ENCODE measurements around the gene PTPRN2. TPM values are rescaled to one million over a fixed set of nuclear protein-coding genes. Genes with fewer than 3 reads are reported as not detected.

The PTPRN2 gene
- total RNA-seq, 1 experiment from 2014 or later, result 2.1 TPM

DNA sequence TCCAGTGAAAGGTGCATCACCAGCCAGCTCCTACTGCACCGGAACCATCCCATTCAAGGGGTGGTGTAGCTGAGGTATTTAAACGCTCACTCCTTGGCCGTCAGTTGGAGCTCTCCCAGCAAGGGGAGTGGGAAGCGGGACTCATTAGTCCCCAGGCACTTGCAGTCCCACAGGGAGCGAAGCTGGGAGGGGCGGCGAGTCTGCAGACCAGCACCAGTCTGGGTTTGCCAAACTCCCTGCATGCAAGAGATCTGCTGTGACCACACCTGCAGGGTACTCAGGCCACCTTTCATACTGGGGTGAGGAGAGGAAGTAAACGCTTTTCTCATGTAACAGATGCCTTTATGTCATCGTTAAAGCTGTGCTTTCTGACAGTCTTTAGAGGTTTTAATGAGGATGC is 187.9 kb downstream of the PTPRN2 start (continued):
- TF ChIP-seq, protein P1, sequence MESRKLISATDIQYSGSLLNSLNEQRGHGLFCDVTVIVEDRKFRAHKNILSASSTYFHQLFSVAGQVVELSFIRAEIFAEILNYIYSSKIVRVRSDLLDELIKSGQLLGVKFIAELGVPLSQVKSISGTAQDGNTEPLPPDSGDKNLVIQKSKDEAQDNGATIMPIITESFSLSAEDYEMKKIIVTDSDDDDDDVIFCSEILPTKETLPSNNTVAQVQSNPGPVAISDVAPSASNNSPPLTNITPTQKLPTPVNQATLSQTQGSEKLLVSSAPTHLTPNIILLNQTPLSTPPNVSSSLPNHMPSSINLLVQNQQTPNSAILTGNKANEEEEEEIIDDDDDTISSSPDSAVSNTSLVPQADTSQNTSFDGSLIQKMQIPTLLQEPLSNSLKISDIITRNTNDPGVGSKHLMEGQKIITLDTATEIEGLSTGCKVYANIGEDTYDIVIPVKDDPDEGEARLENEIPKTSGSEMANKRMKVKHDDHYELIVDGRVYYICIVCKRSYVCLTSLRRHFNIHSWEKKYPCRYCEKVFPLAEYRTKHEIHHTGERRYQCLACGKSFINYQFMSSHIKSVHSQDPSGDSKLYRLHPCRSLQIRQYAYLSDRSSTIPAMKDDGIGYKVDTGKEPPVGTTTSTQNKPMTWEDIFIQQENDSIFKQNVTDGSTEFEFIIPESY (IDR thresholded peaks at IDR 0.05; ENCODE audit: extremely low read depth, insufficient replicate concordance, low read length), result no peak

DNA sequence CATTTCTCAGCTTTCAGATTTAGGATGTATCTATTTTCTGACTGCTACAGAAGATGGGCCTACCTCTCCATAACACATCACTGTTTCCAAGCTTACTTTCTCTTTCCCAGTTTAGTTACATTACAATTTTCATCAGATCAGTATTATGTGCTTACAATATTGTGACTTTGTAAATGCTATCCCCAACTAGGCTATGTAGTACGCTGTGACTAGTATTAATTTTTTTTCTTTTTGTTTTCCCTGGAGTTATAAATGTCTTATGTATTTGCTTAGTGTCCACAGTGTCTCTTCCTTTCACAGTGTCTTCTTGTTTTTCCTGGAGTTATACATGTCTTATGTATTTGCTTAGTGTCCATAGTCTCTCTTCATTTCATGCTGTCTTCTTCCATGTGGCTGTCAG is 188.9 kb downstream of the PTPRN2 start:
- Histone ChIP-seq H3K9me2 (ENCODE audit: insufficient read depth) (no peaks in the 10 kb centered on the region), H4K20me1 (ENCODE audit: insufficient read depth) (no peaks in the 10 kb centered on the region), H3K4me1 (ENCODE audit: control insufficient read depth in 1 of 2, insufficient read depth in 2 of 2, low read length in 2 of 2) (no peaks in the 10 kb centered on the region), H3K79me2 (ENCODE audit: insufficient read depth, low read length) (no peaks in the 10 kb centered on the region), H3K4me3 (replicated peaks in 1 of 2; ENCODE audit: low read depth in 1 of 2, low read length in 2 of 2) (no peak overlapping the region), H3K4me2 (ENCODE audit: low read length) (no peak overlapping the region), H3K9me3 (ENCODE audit: control insufficient read depth in 1 of 2, insufficient read depth in 1 of 2, low read depth in 1 of 2, low read length in 2 of 2) (peaks cover 0 to 3% of the 10 kb centered on the region in 2 experiments; a peak in 1 of 4 replicates), H3K27me3 (ENCODE audit: insufficient read depth, low read length) (no peaks in the 10 kb centered on the region), H3K27ac (ENCODE audit: low read depth, low read length) (no peak overlapping the region), H3K9ac (ENCODE audit: low read length) (no peak overlapping the region), H2AFZ (ENCODE audit: low read depth, low read length, poor library complexity, severe bottlenecking) (no peak overlapping the region), H3K36me3 (ENCODE audit: control insufficient read depth in 1 of 2, insufficient read depth in 2 of 2, low read length in 2 of 2) (no peaks in the 10 kb centered on the region)
- no TSS peak for BruUV-seq (replicated peaks)
- TF ChIP-seq ELF1 (IDR thresholded peaks at IDR 0.05; ENCODE audit: borderline replicate concordance, low read depth) (no peak), ZNF274 (IDR thresholded peaks at IDR 0.05; ENCODE audit: low read depth, low read length) (no peak), CEBPB (IDR thresholded peaks at IDR 0.05; ENCODE audit: low read depth) (no peak), TCF7L2 (IDR thresholded peaks at IDR 0.05; ENCODE audit: borderline replicate concordance, extremely low read depth, insufficient read depth, insufficient read length) (no peak)
- TF ChIP-seq, protein P2, sequence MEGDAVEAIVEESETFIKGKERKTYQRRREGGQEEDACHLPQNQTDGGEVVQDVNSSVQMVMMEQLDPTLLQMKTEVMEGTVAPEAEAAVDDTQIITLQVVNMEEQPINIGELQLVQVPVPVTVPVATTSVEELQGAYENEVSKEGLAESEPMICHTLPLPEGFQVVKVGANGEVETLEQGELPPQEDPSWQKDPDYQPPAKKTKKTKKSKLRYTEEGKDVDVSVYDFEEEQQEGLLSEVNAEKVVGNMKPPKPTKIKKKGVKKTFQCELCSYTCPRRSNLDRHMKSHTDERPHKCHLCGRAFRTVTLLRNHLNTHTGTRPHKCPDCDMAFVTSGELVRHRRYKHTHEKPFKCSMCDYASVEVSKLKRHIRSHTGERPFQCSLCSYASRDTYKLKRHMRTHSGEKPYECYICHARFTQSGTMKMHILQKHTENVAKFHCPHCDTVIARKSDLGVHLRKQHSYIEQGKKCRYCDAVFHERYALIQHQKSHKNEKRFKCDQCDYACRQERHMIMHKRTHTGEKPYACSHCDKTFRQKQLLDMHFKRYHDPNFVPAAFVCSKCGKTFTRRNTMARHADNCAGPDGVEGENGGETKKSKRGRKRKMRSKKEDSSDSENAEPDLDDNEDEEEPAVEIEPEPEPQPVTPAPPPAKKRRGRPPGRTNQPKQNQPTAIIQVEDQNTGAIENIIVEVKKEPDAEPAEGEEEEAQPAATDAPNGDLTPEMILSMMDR (IDR thresholded peaks at IDR 0.05 in 2 of 3, conservative IDR thresholded peaks at IDR 0.05 in 1 of 3; ENCODE audit: borderline replicate concordance in 1 of 3, insufficient read depth in 1 of 3, low read depth in 2 of 3, low read length in 2 of 3), result no peak
- CTCF ChIA-PET, result no interaction called here
- RAD21 ChIA-PET (ENCODE audit: low non-redundant PET in 1 of 2, low total read pairs in 2 of 2, uncharacterized antibody in 2 of 2, unreplicated experiment in 2 of 2), result no interaction called here
- DNase-seq (ENCODE audit: low read depth, low spot score) (no peak), ATAC-seq (no peak)
- POLR2A ChIA-PET, result no interaction called here
- intact Hi-C loops (cut with micrococcal nuclease), result no loop called here
